Mucosa of descending colon (tissue), 3 donors: Measurements from ENCODE around the gene MYLK. TPM values are rescaled to one million over a fixed set of nuclear protein-coding genes. Genes with fewer than 3 reads are reported as not detected.

Source experiments
- ATAC-seq: fragments of 200-7000 bp; cut with Tn5 transposase; one replicate; pipeline ENCODE4 v1.9.1; 2020; ENCODE audit warnings: mild to moderate bottlenecking, moderate library complexity
- DNase-seq, 3 donors: peaks; one replicate each; pipeline ENCODE4 v3.0.0-alpha.2; 2020
- H3K36me3 ChIP-seq: fragments of 200-600 bp; one replicate; pipeline ENCODE4 v1.8.0; 2021; ENCODE audit warnings: low read depth, mild to moderate bottlenecking
- H3K4me1 ChIP-seq: fragments of 200-600 bp; one replicate; pipeline ENCODE4 v1.8.0; 2021; ENCODE audit warnings: low read depth, mild to moderate bottlenecking
- H3K4me3 ChIP-seq: fragments of 200-600 bp; one replicate; pipeline ENCODE4 v1.8.0; 2021; ENCODE audit warnings: mild to moderate bottlenecking
- H3K9me3 ChIP-seq: fragments of 200-600 bp; one replicate; pipeline ENCODE4 v1.8.0; 2021; ENCODE audit warnings: mild to moderate bottlenecking
- CTCF ChIP-seq: fragments of 200-600 bp; IDR thresholded peaks from one replicate; pipeline ENCODE4 v1.8.0; 2022; ENCODE audit warnings: antibody characterized with exemption, mild to moderate bottlenecking
- intact Hi-C, 2 donors: fragments of 100-400 bp; cut with DNase I in 1 of 2; cut with micrococcal nuclease in 1 of 2; formaldehyde crosslinking; loops; one replicate each; pipeline versions ENCODE4 v1.11.0 to v1.11.1; 2022; cut with DNase I, micrococcal nuclease
- long read RNA-seq, 2 donors: library from polyadenylated mRNA; unstranded; transcript quantifications; one replicate each; pipeline ENCODE4 v2.0.0, GENCODE V29; 2019 to 2021
- total RNA-seq, 3 donors: library from RNA; stranded (reverse); fragmentation: NEBNext Ultra II Directional in 2 of 3; extraction: Animal tissue kit (Norgen Biotek cat#: 25700) in 2 of 3; gene quantifications; one replicate each; pipeline versions ENCODE4 v1.2.1 to v1.2.4, GENCODE V29; 2021 to 2023
- donor health status: DM: no; HTN: no; CAD: no; lungs with moderate emphysema.
- donor health status: DM: no; HTN: no; CAD: no.
- donor health status: DM: no; HTN: yes; CAD: no.

MYLK gene
- 1,000 to 10,000 TPM in 1 of 3 donors, 100 to 1,000 TPM in 2; 157 to 1,614 (median 175) TPM for total RNA-seq
- long read RNA-seq, donor 1, full-length matches to known transcripts: 516 of 1,519 reads
- long read RNA-seq, donor 1, partial matches to known transcripts: 880 of 1,519 reads
- long read RNA-seq, donor 1, other reads (novel, unspliced or antisense): 123 of 1,519 reads
- long read RNA-seq, donor 2, full-length matches to known transcripts: 44 of 68 reads
- long read RNA-seq, donor 2, partial matches to known transcripts: 14 of 68 reads
- long read RNA-seq, donor 2, other reads (novel, unspliced or antisense): 10 of 68 reads

- intact Hi-C loops: no loop called here
- peak; percentile 93 for ATAC-seq
- Histone ChIP-seq H3K36me3 (no peaks in the 10 kb centered on the region), H3K4me1 (peaks cover 9% of the 10 kb centered on the region), H3K4me3 (no peak within 1 kb of the TSS), H3K9me3 (no peaks in the 10 kb centered on the region)
- peak; percentile 66 to 84 (median 78) for DNase-seq
- TF ChIP-seq CTCF: no peak
Observed at GRCh38 chr3:123884203-123884831, at the start of gene MYLK. MYLK (minus strand) TSS chr3:123884332; CDS start chr3:123793841, 90,491 bp downstream.

- H3K36me3 ChIP-seq: no peaks in the 10 kb centered on the region
- ATAC-seq (no peak), DNase-seq (no peak)
- intact Hi-C loops: no loop called here
- H3K4me3 ChIP-seq: no peak overlapping the region
- H3K4me1 ChIP-seq: no peaks in the 10 kb centered on the region
- H3K9me3 ChIP-seq: no peaks in the 10 kb centered on the region
- TF ChIP-seq CTCF: no peak
Observed at GRCh38 chr3:123930445-123930844, 46.3 kb upstream of the MYLK start.

- Histone ChIP-seq H3K9me3 (no peaks in the 10 kb centered on the region), H3K36me3 (no peaks in the 10 kb centered on the region), H3K4me3 (no peak overlapping the region), H3K4me1 (no peaks in the 10 kb centered on the region)
- DNase-seq (no peak), ATAC-seq (no peak)
- no peak for TF ChIP-seq CTCF
- intact Hi-C loops: no loop called here
Observed at GRCh38 chr3:123929325-123929724, 45.2 kb upstream of the MYLK start.

GRCh38 chr3:123926396-123926795 is 42.3 kb upstream of the MYLK start:
- Histone ChIP-seq H3K4me3 (no peak overlapping the region), H3K9me3 (peaks cover 5% of the 10 kb centered on the region), H3K4me1 (no peaks in the 10 kb centered on the region), H3K36me3 (no peaks in the 10 kb centered on the region)
- no peak for DNase-seq
- intact Hi-C loops: no loop called here
- TF ChIP-seq CTCF: no peak
- ATAC-seq: no peak

- Histone ChIP-seq H3K9me3 (peaks cover 18% of the 10 kb centered on the region), H3K36me3 (no peaks in the 10 kb centered on the region), H3K4me1 (no peaks in the 10 kb centered on the region), H3K4me3 (no peak overlapping the region)
- TF ChIP-seq CTCF: no peak
- ATAC-seq (no peak), DNase-seq (no peak)
- intact Hi-C loops: no loop called here
Observed at GRCh38 chr3:123920868-123921267, 36.7 kb upstream of the MYLK start.
